GM12892 (cell line): ENCODE data around the gene GARNL3.

Source experiments
- POLR2A ChIP-seq: IDR thresholded peaks from 2 replicates; pipeline ENCODE4 v1.6.1; 2011; ENCODE audit warnings: low read depth, low read length, control low read depth
- TAF1 ChIP-seq: IDR thresholded peaks from 2 replicates; pipeline ENCODE4 v1.6.1; 2011; ENCODE audit warnings: low read depth, mild to moderate bottlenecking, control low read depth, low read length, borderline replicate concordance

GRCh38 chr9:127323393-127323792, 58.8 kb downstream of the GARNL3 start:
- TF ChIP-seq POLR2A, result no peak
- no peak for TF ChIP-seq TAF1
